NB4 (cell line): ENCODE measurements around the gene SIRPB2.

ENCODE experiments used
- DNase-seq: peaks from one replicate; pipeline ENCODE4 v3.0.0; 2010; ENCODE audit warnings: low read depth
- H3K4me3 ChIP-seq: one replicate; pipeline ENCODE4 v1.5.1; 2011; ENCODE audit warnings: mild to moderate bottlenecking, low read depth, low read length, moderate library complexity
- CTCF ChIP-seq: IDR thresholded peaks from one replicate; pipeline ENCODE4 v1.5.1; 2012; ENCODE audit warnings: low read depth, low read length
- MAX ChIP-seq: IDR thresholded peaks from 2 replicates; pipeline ENCODE4 v1.6.1; 2011; ENCODE audit warnings: low read depth, low read length
- MYC ChIP-seq: IDR thresholded peaks from 2 replicates; pipeline ENCODE4 v1.6.1; 2011; ENCODE audit warnings: low read depth, low read length
- POLR2A ChIP-seq: IDR thresholded peaks from 2 replicates; pipeline ENCODE4 v1.6.1; 2011; ENCODE audit warnings: mild to moderate bottlenecking; ENCODE audit not compliant: insufficient read length; ENCODE audit errors: extremely low read depth

The SIRPB2 gene

GRCh38 chr20:1491860-1492642, 831 bp upstream of the SIRPB2 start:
- TF ChIP-seq POLR2A (no peak), MAX (no peak), MYC (no peak), CTCF (no peak)
- H3K4me3 ChIP-seq = no peak overlapping the region
- peak; percentile 72 for DNase-seq

DNA sequence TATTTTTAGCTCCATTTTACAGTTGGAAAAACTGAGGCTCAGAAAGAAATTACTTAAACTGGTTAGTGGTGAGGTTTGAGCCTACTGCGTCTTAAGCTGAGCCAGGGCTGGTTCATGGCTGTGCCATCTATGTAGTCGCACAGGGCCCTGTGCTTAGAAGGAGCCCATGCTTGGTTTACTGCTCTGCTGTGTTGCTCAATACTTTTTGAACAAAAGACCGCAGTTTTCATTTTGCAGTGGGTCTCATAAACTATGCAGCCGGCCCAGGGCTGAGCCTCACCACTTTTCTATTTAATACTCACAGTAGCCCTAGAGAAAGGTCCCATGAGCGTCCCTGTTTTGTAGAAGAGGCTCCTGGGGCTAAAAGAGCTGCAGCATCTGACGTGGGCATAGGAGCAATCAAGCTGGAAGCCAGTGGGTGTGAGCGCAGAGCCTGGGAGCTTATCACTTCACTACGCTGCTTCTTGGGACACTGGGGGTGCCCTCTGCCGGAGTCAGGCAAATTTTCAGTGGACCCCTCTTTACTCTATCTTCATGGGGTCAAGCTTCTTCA, 501 bp downstream of the SIRPB2 start:
- TF ChIP-seq POLR2A (no peak), MAX (peak; percentile 41; the same call in 1 of the 2 replicates), CTCF (peak; percentile 15), MYC (peak; percentile 30)

DNA sequence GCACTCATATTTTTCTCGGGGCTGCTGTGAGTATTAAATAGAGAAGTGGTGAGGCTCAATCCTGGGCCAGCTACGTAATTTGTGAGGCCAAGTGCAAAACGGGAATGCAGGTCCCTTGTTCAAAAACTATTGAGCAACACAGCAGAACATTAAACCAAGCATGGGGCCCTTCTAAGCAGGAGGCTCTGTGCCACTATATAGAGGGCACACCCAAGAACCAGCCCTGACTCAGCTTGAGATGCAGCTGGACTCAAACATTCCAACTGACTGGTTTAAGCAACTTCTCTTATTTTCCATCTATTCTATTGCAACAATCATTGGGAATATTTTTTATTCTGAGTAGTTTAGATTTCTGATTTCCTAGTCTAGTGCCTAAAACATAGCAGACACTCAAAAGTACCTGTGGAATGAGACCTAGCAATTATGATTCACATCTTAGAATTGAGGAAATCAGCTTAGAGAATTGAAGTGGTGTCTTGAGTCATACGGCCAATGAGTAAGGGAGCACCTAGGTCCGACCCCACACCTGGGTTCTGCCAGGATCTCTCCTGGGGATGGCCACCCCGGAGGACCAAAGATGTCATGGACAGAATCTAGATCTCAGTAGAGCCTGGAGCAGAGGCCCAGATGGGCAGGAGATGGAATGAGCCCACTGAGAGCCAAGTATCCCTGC, 1.3 kb downstream of the SIRPB2 start:
- DNase-seq = peak; percentile 92
- TF ChIP-seq CTCF (no peak), MYC (0 out of 2 replicates have a peak, but pooled peaks have one; percentile 29)
- H3K4me3 ChIP-seq = peak overlapping the region; percentile 63

More for the DNA sequence above, 501 bp downstream of the SIRPB2 start:
- peak overlapping the region; percentile 63 for H3K4me3 ChIP-seq
- peak; percentile 86 for DNase-seq

- no peak for DNase-seq
- TF ChIP-seq POLR2A (no peak), MYC (no peak), MAX (no peak), CTCF (no peak)
- peak overlapping the region; percentile 63 for H3K4me3 ChIP-seq
These were observed 1.9 kb downstream of the SIRPB2 start for GRCh38 chr20:1489325-1489724.

GRCh38 chr20:1486566-1486965, 4.7 kb downstream of the SIRPB2 start:
- no peak for DNase-seq
- TF ChIP-seq CTCF (no peak), MAX (no peak), POLR2A (no peak), MYC (no peak)
- no peak overlapping the region for H3K4me3 ChIP-seq
